ENCODE data around the gene MTG2. TPM values are rescaled to one million over a fixed set of nuclear protein-coding genes. Genes with fewer than 3 reads are reported as not detected.

Gene MTG2
- total and polyA plus RNA-seq, 2 of the 8 experiments (the other 6 are each of a cell fraction or from before 2014, with no cell fraction given): 14.4 to 22.8 TPM

GRCh38 chr20:62178316-62179161 lies 4.3 kb upstream of the MTG2 start:
- H3K4me2 ChIP-seq (ENCODE audit: insufficient read depth in 1 of 2, low read depth in 2 of 2, low read length in 2 of 2): no peak overlapping the region
- no peak overlapping the region for H3K4me3 ChIP-seq (ENCODE audit: extremely low read depth in 1 of 4, insufficient read depth in 2 of 4, low read depth in 3 of 4, low read length in 4 of 4)
- H4K20me1 ChIP-seq (replicated peaks in 1 of 2; ENCODE audit: control insufficient read depth in 1 of 2, insufficient read depth in 2 of 2, low read length in 2 of 2): peaks cover 0 to 4% of the 10 kb centered on the region in 2 experiments
- H3K56ac ChIP-seq (replicated peaks; ENCODE audit: insufficient read length, low read depth, low read length): no peak overlapping the region
- peaks cover 2 to 5% of the 10 kb centered on the region in 2 experiments; a peak in 3 of 4 replicates for H3K79me2 ChIP-seq (ENCODE audit: control insufficient read depth in 1 of 2, insufficient read depth in 2 of 2, low read length in 2 of 2)
- H3K27me3 ChIP-seq (replicated peaks in 1 of 4; ENCODE audit: control insufficient read depth in 3 of 4, extremely low read depth in 1 of 4, insufficient read depth in 3 of 4, low read length in 3 of 4): no peaks in the 10 kb centered on the region
- no peak overlapping the region for H2AK5ac ChIP-seq (ENCODE audit: low read depth, low read length)
- no peak overlapping the region for H2BK20ac ChIP-seq (ENCODE audit: low read length)
- no peak overlapping the region for H2BK120ac ChIP-seq (replicated peaks; ENCODE audit: low read depth, low read length)
- H3K9me3 ChIP-seq (ENCODE audit: insufficient read depth in 2 of 2, low read depth in 1 of 2, low read length in 1 of 2): no peaks in the 10 kb centered on the region
- H4K91ac ChIP-seq (replicated peaks; ENCODE audit: insufficient read length, low read length): no peak overlapping the region
- H3K23me2 ChIP-seq (ENCODE audit: low read depth, low read length): peaks cover 3% of the 10 kb centered on the region
- POLR2A ChIA-PET (ENCODE audit: partially characterized antibody): no interaction called here
- H3K27ac ChIP-seq (ENCODE audit: low read depth, low read length): no peak overlapping the region
- no peak overlapping the region for H3K9ac ChIP-seq (replicated peaks in 1 of 4; ENCODE audit: extremely low read depth in 1 of 4, low read depth in 3 of 4, low read length in 3 of 4)
- H4K8ac ChIP-seq (ENCODE audit: extremely low read depth, insufficient read depth, low read length): no peak overlapping the region; the same call in 1 of the 2 replicates
- no peak overlapping the region for H2AFZ ChIP-seq (ENCODE audit: low read length)
- TF ChIP-seq SAP30 (IDR thresholded peaks at IDR 0.05; ENCODE audit: insufficient read depth, insufficient replicate concordance, low read length): no peak
- peaks cover 2% of the 10 kb centered on the region; the same call in 1 of the 2 replicates for H3K79me1 ChIP-seq (ENCODE audit: low read depth, low read length)
- no peak overlapping the region for H2BK5ac ChIP-seq (ENCODE audit: low read depth, low read length)
- DNase-seq (ENCODE audit: low read depth in 1 of 2, low spot score in 2 of 2) (no peak), FAIRE-seq (no peak)
- CTCF ChIA-PET (ENCODE audit: partially characterized antibody): interaction anchor here (2.0 kb wide), 1 partner anchor 12 kb away, joined by 6 read pairs; no protein-coding TSS in a partner anchor
- H3K4me1 ChIP-seq (replicated peaks in 1 of 4; ENCODE audit: control insufficient read depth in 3 of 4, insufficient read depth in 4 of 4, low read length in 3 of 4): peaks cover 0 to 2% (median 0%) of the 10 kb centered on the region in 4 experiments; a peak in 2 of 7 replicates
- H4K5ac ChIP-seq (ENCODE audit: insufficient read length, low read depth, low read length): no peak overlapping the region
- no peak overlapping the region for H2BK15ac ChIP-seq (ENCODE audit: low read length)
- H3K23ac ChIP-seq (ENCODE audit: insufficient read length): no peak overlapping the region
- no peak overlapping the region for H2BK12ac ChIP-seq (ENCODE audit: low read depth, low read length)
- H3K4ac ChIP-seq (replicated peaks; ENCODE audit: insufficient read length, low read depth, low read length): no peak overlapping the region
- WGBS, 2 experiments (ENCODE audit: extremely low coverage in 1 of 2, insufficient coverage in 1 of 2, insufficient read length in 1 of 2, insufficient replicate concordance in 2 of 2, low coverage in 1 of 2, low lambda C conversion rate in 2 of 2, missing lambda C conversion rate in 1 of 2): 94% methylated on average over 19 of the region's 19 CpGs; no CpG with 5 or more reads in 1 of the 2 experiments
- no peak overlapping the region for H3K18ac ChIP-seq (ENCODE audit: extremely low read depth, low read length)
- H3K36me3 ChIP-seq (ENCODE audit: control insufficient read depth in 2 of 4, insufficient read depth in 4 of 4, low read length in 3 of 4): peaks cover 2 to 21% (median 11%) of the 10 kb centered on the region in 4 experiments; a peak in 6 of 8 replicates
- no peak overlapping the region for H3K14ac ChIP-seq (ENCODE audit: insufficient read length)
